H9 (cell line): Measurements from ENCODE around the gene PPIP5K1. TPM values are rescaled to one million over a fixed set of nuclear protein-coding genes. Genes with fewer than 3 reads are reported as not detected.

Experiments
- DNase-seq: peaks from one replicate; pipeline ENCODE4 v3.0.0-alpha.2; 2017
- H2AFZ ChIP-seq: one replicate; pipeline ENCODE4 v1.6.1; 2013; ENCODE audit warnings: mild to moderate bottlenecking, low read length, control low read depth, moderate library complexity
- H2AK5ac ChIP-seq: 2 replicates; pipeline ENCODE4 v1.6.1; 2013; ENCODE audit warnings: low read length, control low read depth, mixed read lengths; ENCODE audit not compliant: insufficient read length
- H2BK120ac ChIP-seq: one replicate; pipeline ENCODE4 v1.6.1; 2013; ENCODE audit warnings: low read depth, mild to moderate bottlenecking, low read length, control low read depth, inconsistent platforms; ENCODE audit not compliant: poor library complexity, severe bottlenecking
- H2BK12ac ChIP-seq: 2 replicates; pipeline ENCODE4 v1.6.1; 2013; ENCODE audit warnings: low read length, control low read depth, mixed read lengths, low read depth; ENCODE audit not compliant: insufficient read length
- H2BK15ac ChIP-seq: 2 replicates; pipeline ENCODE4 v1.6.1; 2013; ENCODE audit warnings: low read depth, low read length, control low read depth
- H2BK20ac ChIP-seq: one replicate; pipeline ENCODE4 v1.6.1; 2013; ENCODE audit warnings: low read depth, mild to moderate bottlenecking, low read length, control low read depth, inconsistent platforms; ENCODE audit not compliant: poor library complexity, severe bottlenecking
- H2BK5ac ChIP-seq: 2 replicates; pipeline ENCODE4 v1.6.1; 2013; ENCODE audit warnings: low read length, control low read depth, mixed read lengths; ENCODE audit not compliant: insufficient read length
- H3K14ac ChIP-seq: 2 replicates; pipeline ENCODE4 v1.6.1; 2013; ENCODE audit warnings: low read length, control low read depth; ENCODE audit not compliant: insufficient read depth
- H3K18ac ChIP-seq: 2 replicates; pipeline ENCODE4 v1.6.1; 2013; ENCODE audit warnings: low read depth, mild to moderate bottlenecking, mixed read lengths, low read length, control low read depth; ENCODE audit not compliant: insufficient read length
- H3K23ac ChIP-seq: 2 replicates; pipeline ENCODE4 v1.6.1; 2013; ENCODE audit warnings: low read length, control low read depth, mixed read lengths, low read depth; ENCODE audit not compliant: insufficient read length
- H3K23me2 ChIP-seq: 2 replicates; pipeline ENCODE4 v1.6.1; 2013; ENCODE audit warnings: low read depth, mild to moderate bottlenecking, mixed read lengths, low read length, control low read depth; ENCODE audit not compliant: insufficient read length, poor library complexity, severe bottlenecking
- H3K27ac ChIP-seq: 2 replicates; pipeline ENCODE4 v1.5.1; 2013; ENCODE audit warnings: low read length, control low read depth, mixed read lengths, low read depth; ENCODE audit not compliant: insufficient read length
- H3K27me3 ChIP-seq: 2 replicates; pipeline ENCODE4 v1.6.1; 2013; ENCODE audit warnings: low read length, control low read depth, inconsistent platforms; ENCODE audit not compliant: insufficient read depth
- H3K4ac ChIP-seq: 2 replicates; pipeline ENCODE4 v1.6.1; 2013; ENCODE audit warnings: low read depth, mild to moderate bottlenecking, control low read depth, inconsistent platforms, low read length, moderate library complexity
- H3K4me1 ChIP-seq: 2 replicates; pipeline ENCODE4 v1.6.1; 2013; ENCODE audit warnings: low read length, control low read depth, inconsistent platforms; ENCODE audit not compliant: insufficient read depth
- H3K4me2 ChIP-seq: 2 replicates; pipeline ENCODE4 v1.6.1; 2013; ENCODE audit warnings: low read length, control low read depth, mixed read lengths; ENCODE audit not compliant: insufficient read length, insufficient read depth
- H3K56ac ChIP-seq: 2 replicates; pipeline ENCODE4 v1.6.1; 2013; ENCODE audit warnings: low read depth, mild to moderate bottlenecking, mixed read lengths, low read length, control low read depth; ENCODE audit not compliant: insufficient read length
- H3K79me1 ChIP-seq: 2 replicates; pipeline ENCODE4 v1.6.1; 2013; ENCODE audit warnings: low read depth, mild to moderate bottlenecking, moderate library complexity, low read length, control low read depth, inconsistent platforms; ENCODE audit not compliant: insufficient read depth, poor library complexity, severe bottlenecking
- H3K79me2 ChIP-seq: 2 replicates; pipeline ENCODE4 v1.6.1; 2013; ENCODE audit warnings: low read length, control low read depth, inconsistent platforms; ENCODE audit not compliant: insufficient read depth
- H3K9ac ChIP-seq: 2 replicates; pipeline ENCODE4 v1.6.1; 2013; ENCODE audit warnings: low read length, control low read depth, mixed read lengths; ENCODE audit not compliant: insufficient read length; ENCODE audit errors: extremely low read depth
- H3K9me3 ChIP-seq: one replicate; pipeline ENCODE4 v1.6.1; 2013; ENCODE audit warnings: low read depth, low read length, inconsistent platforms; ENCODE audit not compliant: control insufficient read depth
- H3T11ph ChIP-seq: one replicate; pipeline ENCODE4 v1.6.1; 2013; ENCODE audit warnings: mild to moderate bottlenecking, low read length, control low read depth, inconsistent platforms
- H4K20me1 ChIP-seq: one replicate; pipeline ENCODE4 v1.6.1; 2013; ENCODE audit not compliant: control insufficient read depth, insufficient read length, insufficient read depth
- H4K5ac ChIP-seq: 2 replicates; pipeline ENCODE4 v1.6.1; 2013; ENCODE audit warnings: low read depth, mild to moderate bottlenecking, mixed read lengths, low read length, control low read depth; ENCODE audit not compliant: insufficient read length
- H4K8ac ChIP-seq: replicated peaks from 2 replicates; pipeline ENCODE4 v1.6.1; 2013; ENCODE audit warnings: low read length, control low read depth, mixed read lengths, low read depth; ENCODE audit not compliant: insufficient read length
- H4K91ac ChIP-seq: 2 replicates; pipeline ENCODE4 v1.6.1; 2013; ENCODE audit warnings: low read depth, mild to moderate bottlenecking, moderate library complexity, mixed read lengths, low read length, control low read depth; ENCODE audit not compliant: insufficient read length
- H3K27ac Mint-ChIP-seq, 3 experiments: 2 replicates in 2 of 3; 3 replicates in 1 of 3; pipeline ENCODE4 v1.8.0; 2020 to 2021; ENCODE audit warnings: mixed read lengths in 3 of 3, mild to moderate bottlenecking in 1 of 3, moderate library complexity in 1 of 3
- H3K27me3 Mint-ChIP-seq: 2 replicates; pipeline ENCODE4 v1.8.0; 2021; ENCODE audit warnings: low read depth, mild to moderate bottlenecking, moderate library complexity, mixed read lengths
- H3K36me3 Mint-ChIP-seq, 3 experiments: 2 replicates in 2 of 3; 3 replicates in 1 of 3; pipeline ENCODE4 v1.8.0; 2020 to 2021; ENCODE audit warnings: low read depth in 3 of 3, mixed read lengths in 3 of 3; ENCODE audit not compliant: insufficient read depth in 1 of 3
- H3K4me1 Mint-ChIP-seq, 2 experiments: 2 replicates each; pipeline ENCODE4 v1.8.0; 2020; ENCODE audit warnings: mixed read lengths in 2 of 2
- H3K4me3 Mint-ChIP-seq, 2 experiments: 2 replicates in 1 of 2; 3 replicates in 1 of 2; pipeline ENCODE4 v1.8.0; 2020 to 2021; ENCODE audit warnings: mild to moderate bottlenecking in 2 of 2, mixed read lengths in 2 of 2, moderate library complexity in 1 of 2
- H3K9me3 Mint-ChIP-seq, 2 experiments: 2 replicates in 1 of 2; 3 replicates in 1 of 2; pipeline ENCODE4 v1.8.0; 2020; ENCODE audit warnings: mild to moderate bottlenecking in 2 of 2, mixed read lengths in 2 of 2, moderate library complexity in 1 of 2
- WGBS: extraction: QIAGEN DNeasy Blood & Tissue Kit; methylation state at CpG from one replicate; pipeline ENCODE4 v1.1.7; 2013; ENCODE audit warnings: missing lambda C conversion rate, low lambda C conversion rate, mixed read lengths; ENCODE audit not compliant: insufficient read length; ENCODE audit errors: extremely low coverage; 5-methylcytosine and 5-hydroxymethylcytosine counted together
- total RNA-seq: library from RNA; stranded (reverse); gene quantifications from 2 replicates; pipeline ENCODE4 v1.2.1, GENCODE V29; 2021
- TF ChIP-seq, protein P1 (sequence below): fragments of 200-600 bp; sonication (generic); conservative IDR thresholded peaks from 3 replicates; pipeline ENCODE4 v1.8.0; 2021; ENCODE audit warnings: antibody characterized with exemption, mild to moderate bottlenecking

PPIP5K1 gene
- total RNA-seq, 1 experiment from 2014 or later: 28.5 TPM

DNA sequence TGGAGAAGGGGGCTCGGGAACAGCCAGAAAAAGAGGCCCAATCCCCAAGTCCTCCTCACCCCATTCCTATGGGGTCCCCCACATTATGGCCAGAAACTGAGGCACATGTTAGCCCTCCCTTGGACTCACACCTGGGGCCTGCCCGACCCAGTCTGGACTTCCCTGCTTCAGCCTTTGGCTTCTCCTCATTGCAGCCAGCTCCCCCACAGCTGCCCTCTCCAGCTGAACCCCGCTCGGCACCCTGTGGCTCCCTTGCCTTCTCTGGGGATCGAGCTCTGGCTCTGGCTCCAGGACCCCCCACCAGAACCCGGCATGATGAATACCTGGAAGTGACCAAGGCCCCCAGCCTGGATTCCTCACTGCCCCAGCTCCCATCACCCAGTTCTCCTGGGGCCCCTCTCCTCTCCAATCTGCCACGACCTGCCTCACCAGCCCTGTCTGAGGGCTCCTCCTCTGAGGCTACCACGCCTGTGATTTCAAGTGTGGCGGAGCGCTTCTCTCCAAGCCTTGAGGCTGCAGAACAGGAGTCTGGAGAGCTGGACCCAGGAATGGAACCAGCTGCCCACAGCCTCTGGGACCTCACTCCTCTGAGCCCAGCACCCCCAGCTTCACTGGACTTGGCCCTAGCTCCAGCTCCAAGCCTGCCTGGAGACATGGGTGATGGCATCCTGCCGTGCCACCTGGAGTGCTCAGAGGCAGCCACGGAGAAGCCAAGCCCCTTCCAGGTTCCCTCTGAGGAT lies 62.0 kb downstream of the PPIP5K1 start:
- H4K5ac ChIP-seq: no peak overlapping the region
- no peaks in the 10 kb centered on the region; a peak in 1 of 5 replicates for H3K9me3 Mint-ChIP-seq
- H3K23ac ChIP-seq: no peak overlapping the region
- peaks cover 20 to 29% of the 10 kb centered on the region in 2 experiments for H3K4me1 Mint-ChIP-seq
- H4K8ac ChIP-seq: no peak overlapping the region
- no peak overlapping the region for H3K18ac ChIP-seq
- DNase-seq: no peak
- no peak overlapping the region for H3K4me2 ChIP-seq
- no peaks in the 10 kb centered on the region for H3K23me2 ChIP-seq
- no peak overlapping the region for H3K27ac ChIP-seq
- H3K79me2 ChIP-seq: no peaks in the 10 kb centered on the region
- TF ChIP-seq, protein P1, sequence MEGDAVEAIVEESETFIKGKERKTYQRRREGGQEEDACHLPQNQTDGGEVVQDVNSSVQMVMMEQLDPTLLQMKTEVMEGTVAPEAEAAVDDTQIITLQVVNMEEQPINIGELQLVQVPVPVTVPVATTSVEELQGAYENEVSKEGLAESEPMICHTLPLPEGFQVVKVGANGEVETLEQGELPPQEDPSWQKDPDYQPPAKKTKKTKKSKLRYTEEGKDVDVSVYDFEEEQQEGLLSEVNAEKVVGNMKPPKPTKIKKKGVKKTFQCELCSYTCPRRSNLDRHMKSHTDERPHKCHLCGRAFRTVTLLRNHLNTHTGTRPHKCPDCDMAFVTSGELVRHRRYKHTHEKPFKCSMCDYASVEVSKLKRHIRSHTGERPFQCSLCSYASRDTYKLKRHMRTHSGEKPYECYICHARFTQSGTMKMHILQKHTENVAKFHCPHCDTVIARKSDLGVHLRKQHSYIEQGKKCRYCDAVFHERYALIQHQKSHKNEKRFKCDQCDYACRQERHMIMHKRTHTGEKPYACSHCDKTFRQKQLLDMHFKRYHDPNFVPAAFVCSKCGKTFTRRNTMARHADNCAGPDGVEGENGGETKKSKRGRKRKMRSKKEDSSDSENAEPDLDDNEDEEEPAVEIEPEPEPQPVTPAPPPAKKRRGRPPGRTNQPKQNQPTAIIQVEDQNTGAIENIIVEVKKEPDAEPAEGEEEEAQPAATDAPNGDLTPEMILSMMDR: no peak
- H3K36me3 Mint-ChIP-seq: peaks cover 0 to 4% (median 0%) of the 10 kb centered on the region in 3 experiments; a peak in 1 of 7 replicates
- peaks cover 8% of the 10 kb centered on the region; the same call in 1 of the 2 replicates for H3K4me1 ChIP-seq
- H4K91ac ChIP-seq: no peak overlapping the region
- no peak overlapping the region for H2BK120ac ChIP-seq
- H3T11ph ChIP-seq: no peak overlapping the region
- no peak overlapping the region for H2AK5ac ChIP-seq
- no peak overlapping the region for H3K4ac ChIP-seq
- no peak overlapping the region for H3K56ac ChIP-seq
- H3K27me3 Mint-ChIP-seq: peaks cover 32% of the 10 kb centered on the region
- H2BK15ac ChIP-seq: no peak overlapping the region
- H3K27ac Mint-ChIP-seq: peak overlapping the region in 1 of 3 experiments; percentile 23; a peak in 1 of 7 replicates
- no peak overlapping the region for H2BK12ac ChIP-seq
- H3K14ac ChIP-seq: peak overlapping the region; percentile 41; the same call in 1 of the 2 replicates
- no peak overlapping the region for H2AFZ ChIP-seq
- no peak overlapping the region for H3K9ac ChIP-seq
- H4K20me1 ChIP-seq: no peaks in the 10 kb centered on the region
- no peaks in the 10 kb centered on the region for H3K27me3 ChIP-seq
- H3K4me3 Mint-ChIP-seq: no peak overlapping the region
- H3K79me1 ChIP-seq: no peaks in the 10 kb centered on the region
- no peaks in the 10 kb centered on the region for H3K9me3 ChIP-seq
- no CpG with 5 or more reads among the region's 12 CpGs for WGBS
- no peak overlapping the region for H2BK20ac ChIP-seq
- H2BK5ac ChIP-seq: no peak overlapping the region
